ENCODE measurements around the gene AUH.

DNA sequence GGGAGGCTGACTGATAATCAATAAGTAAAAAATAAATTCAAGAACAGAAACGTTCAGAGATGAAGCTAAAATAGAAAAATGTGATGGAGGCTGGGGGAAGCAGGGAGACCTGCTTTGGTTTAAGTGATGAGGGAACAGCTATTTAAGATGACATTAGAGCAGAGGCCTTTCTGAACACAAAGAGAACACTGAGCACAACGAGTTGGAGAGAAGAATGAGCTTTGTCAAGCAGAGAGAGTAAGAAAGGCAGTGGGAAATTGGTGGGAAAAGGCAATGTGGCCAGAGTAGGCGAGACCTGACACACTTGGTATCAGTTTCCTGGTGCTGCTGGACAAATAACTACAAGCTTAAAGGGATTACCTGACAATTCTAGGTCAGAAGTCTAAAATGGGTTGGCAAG is 20.0 kb downstream of the AUH start:
- TF ChIP-seq, protein P1, sequence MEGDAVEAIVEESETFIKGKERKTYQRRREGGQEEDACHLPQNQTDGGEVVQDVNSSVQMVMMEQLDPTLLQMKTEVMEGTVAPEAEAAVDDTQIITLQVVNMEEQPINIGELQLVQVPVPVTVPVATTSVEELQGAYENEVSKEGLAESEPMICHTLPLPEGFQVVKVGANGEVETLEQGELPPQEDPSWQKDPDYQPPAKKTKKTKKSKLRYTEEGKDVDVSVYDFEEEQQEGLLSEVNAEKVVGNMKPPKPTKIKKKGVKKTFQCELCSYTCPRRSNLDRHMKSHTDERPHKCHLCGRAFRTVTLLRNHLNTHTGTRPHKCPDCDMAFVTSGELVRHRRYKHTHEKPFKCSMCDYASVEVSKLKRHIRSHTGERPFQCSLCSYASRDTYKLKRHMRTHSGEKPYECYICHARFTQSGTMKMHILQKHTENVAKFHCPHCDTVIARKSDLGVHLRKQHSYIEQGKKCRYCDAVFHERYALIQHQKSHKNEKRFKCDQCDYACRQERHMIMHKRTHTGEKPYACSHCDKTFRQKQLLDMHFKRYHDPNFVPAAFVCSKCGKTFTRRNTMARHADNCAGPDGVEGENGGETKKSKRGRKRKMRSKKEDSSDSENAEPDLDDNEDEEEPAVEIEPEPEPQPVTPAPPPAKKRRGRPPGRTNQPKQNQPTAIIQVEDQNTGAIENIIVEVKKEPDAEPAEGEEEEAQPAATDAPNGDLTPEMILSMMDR (IDR thresholded peaks at IDR 0.05), result no peak
- no peak for TF ChIP-seq POLR2A (IDR thresholded peaks at IDR 0.05)

All from Peyer's patch (tissue), 4 donors.